ENCODE data around the gene HOXA10.
A peak's percentile ranks its signal among the peaks of the same experiment; 100 is the strongest.

Gene HOXA10

DNA sequence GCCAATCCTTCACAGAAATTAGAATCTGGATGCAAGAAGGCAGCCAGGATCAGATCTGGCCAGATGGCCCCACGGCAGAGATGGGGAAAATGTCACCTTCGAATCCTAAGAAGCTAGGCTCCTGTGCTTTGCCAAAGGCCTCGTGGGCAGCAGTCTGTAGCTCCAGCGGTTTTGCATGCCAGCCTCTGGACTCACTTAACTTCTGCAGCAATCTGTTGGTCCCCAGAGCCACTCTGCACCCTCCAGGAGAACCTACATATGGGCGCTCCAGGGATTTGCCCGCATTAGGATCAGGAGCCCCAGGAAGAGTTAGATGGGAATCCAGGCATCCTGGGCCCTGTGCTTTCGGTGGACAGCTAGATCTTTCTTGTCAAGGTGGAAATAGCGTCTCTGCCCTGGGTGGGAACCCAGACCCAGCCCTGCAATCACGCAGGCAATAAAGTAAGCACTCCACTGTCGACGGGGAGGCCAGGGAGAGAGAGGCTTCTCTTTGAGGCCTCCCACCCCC is 35.9 kb upstream of the HOXA10 start:
- DNase-seq (ENCODE audit: low read depth) = no peak
- H3K4me3 ChIP-seq (ENCODE audit: low read length) = no peak overlapping the region
- TF ChIP-seq, protein P1, sequence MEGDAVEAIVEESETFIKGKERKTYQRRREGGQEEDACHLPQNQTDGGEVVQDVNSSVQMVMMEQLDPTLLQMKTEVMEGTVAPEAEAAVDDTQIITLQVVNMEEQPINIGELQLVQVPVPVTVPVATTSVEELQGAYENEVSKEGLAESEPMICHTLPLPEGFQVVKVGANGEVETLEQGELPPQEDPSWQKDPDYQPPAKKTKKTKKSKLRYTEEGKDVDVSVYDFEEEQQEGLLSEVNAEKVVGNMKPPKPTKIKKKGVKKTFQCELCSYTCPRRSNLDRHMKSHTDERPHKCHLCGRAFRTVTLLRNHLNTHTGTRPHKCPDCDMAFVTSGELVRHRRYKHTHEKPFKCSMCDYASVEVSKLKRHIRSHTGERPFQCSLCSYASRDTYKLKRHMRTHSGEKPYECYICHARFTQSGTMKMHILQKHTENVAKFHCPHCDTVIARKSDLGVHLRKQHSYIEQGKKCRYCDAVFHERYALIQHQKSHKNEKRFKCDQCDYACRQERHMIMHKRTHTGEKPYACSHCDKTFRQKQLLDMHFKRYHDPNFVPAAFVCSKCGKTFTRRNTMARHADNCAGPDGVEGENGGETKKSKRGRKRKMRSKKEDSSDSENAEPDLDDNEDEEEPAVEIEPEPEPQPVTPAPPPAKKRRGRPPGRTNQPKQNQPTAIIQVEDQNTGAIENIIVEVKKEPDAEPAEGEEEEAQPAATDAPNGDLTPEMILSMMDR (conservative IDR thresholded peaks at IDR 0.05; ENCODE audit: low read length) = no peak

- no peak for DNase-seq (ENCODE audit: low read depth)
- no peak overlapping the region for H3K4me3 ChIP-seq (ENCODE audit: low read length)
- TF ChIP-seq, protein P1 (conservative IDR thresholded peaks at IDR 0.05; ENCODE audit: low read length) = no peak
Observed at GRCh38 chr7:27208998-27209397, 34.9 kb upstream of the HOXA10 start.

DNA sequence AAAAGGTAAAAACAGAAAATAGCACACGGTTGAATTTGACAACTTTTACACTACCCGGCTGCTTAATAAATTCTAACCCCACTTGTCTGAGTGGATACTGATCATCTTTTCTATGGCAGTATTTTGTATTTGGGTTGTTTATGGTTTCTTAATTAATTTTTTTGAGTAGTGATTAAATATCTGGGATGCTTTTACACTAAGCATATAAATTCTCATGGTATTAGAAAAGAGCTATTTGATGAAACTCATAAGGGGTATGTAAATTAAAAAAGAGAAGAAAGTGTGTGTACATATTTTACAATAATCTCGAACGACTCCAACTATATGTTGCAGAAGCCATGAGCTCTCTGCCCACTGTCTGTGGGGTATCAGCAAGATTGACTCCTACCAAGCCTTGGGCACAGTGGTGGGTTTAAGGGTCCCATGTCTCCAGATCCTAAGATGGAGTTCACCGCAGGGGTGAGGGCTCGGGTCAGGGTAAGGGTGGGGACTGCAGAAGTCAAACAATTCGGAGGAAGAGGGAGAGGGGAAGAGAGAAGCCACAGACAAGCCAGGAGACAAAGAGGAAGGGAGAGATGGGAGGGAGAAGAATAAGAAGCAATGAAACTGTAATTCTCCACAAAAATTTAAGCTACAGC is 33.3 kb upstream of the HOXA10 start:
- H3K4me3 ChIP-seq (ENCODE audit: low read length) = no peak overlapping the region
- no peak for DNase-seq (ENCODE audit: low read depth)
- TF ChIP-seq, protein P1 (conservative IDR thresholded peaks at IDR 0.05; ENCODE audit: low read length) = no peak

- peak overlapping the region; percentile 44 for H3K4me3 ChIP-seq (ENCODE audit: low read length)
- no peak for DNase-seq (ENCODE audit: low read depth)
- TF ChIP-seq, protein P1 (conservative IDR thresholded peaks at IDR 0.05; ENCODE audit: low read length) = no peak
Observed at GRCh38 chr7:27205325-27206280, 31.5 kb upstream of the HOXA10 start.

GRCh38 chr7:27204851-27205322 is 30.8 kb upstream of the HOXA10 start:
- TF ChIP-seq, protein P1 (conservative IDR thresholded peaks at IDR 0.05; ENCODE audit: low read length) = no peak
- H3K4me3 ChIP-seq (ENCODE audit: low read length) = peak overlapping the region; percentile 44
- peak; percentile 31 for DNase-seq (ENCODE audit: low read depth)

GRCh38 chr7:27203964-27204594 is 30.0 kb upstream of the HOXA10 start:
- no peak overlapping the region for H3K4me3 ChIP-seq (ENCODE audit: low read length)
- no peak for DNase-seq (ENCODE audit: low read depth)
- TF ChIP-seq, protein P1 (conservative IDR thresholded peaks at IDR 0.05; ENCODE audit: low read length) = no peak
